Stimulated activated CD8-positive, alpha-beta memory T cell treated with anti-CD3 and anti-CD28 coated beads, Interleukin-15, amount 100 ng/mL, for 24 hours (primary cell): ENCODE data around the gene WWOX.

Experiments used
- DNase-seq: peaks from one replicate; pipeline ENCODE4 v3.0.0-alpha.2; 2020; ENCODE audit warnings: low read depth

The WWOX gene

GRCh38 chr16:78955206-78955605 lies 855.8 kb downstream of the WWOX start:
- no peak for DNase-seq

DNA sequence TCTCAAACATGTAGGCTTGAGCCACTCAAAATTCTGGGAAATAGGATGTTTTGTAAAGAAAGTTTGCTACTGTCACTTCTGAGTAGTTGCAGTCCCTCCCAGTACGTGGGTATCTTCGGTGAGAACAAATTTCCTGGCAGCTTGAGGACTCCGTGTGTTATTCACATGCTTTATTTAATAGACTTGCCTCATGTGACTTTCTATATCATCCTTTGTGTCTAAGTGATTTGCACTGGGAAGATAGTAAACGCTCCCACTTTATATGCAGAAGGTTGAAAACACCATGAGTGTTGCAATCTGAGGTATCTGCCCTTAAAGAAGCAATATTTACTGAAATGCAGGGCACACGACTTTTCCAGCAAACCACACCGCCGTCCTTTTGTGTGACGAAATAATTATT lies 857.4 kb downstream of the WWOX start:
- DNase-seq: no peak

DNA sequence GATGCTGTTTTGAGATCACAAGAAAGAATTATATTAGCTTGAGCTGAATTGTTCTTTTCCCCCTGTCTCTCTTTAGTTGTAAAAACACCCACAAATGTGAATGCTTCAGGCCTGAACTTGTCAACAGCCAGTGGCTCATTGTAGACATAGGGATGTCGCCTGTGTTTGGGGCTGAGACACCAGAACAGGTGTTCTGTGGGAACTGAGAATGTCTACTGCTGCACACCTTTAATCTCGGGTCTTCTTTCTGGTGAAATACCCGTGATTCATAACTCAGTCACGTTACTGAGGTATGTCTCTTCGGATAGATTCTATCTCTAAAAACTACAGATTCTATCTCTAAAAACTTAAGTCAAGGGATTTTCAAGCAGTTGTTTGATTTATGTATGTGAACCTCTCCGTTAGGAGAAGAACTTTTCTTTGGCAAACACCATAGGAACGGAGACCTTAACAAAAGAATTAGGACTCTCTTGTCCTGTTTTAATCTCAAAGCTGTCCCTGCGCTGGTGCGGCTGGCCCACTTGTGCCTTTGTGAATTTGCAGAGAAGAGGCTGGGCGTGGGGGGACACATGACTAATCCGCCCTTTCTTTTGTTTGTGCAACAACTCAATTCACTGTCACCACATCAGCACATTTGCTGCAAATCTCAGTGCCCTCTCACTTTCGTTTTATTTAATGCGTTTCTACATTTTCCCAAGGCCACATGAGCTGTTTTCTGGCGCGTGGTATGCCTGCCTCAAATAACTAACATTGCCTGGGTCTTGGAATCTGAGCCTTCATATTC lies 858.1 kb downstream of the WWOX start:
- DNase-seq: no peak

- DNase-seq: no peak
Observed at GRCh38 chr16:78961464-78961863, 862.0 kb downstream of the WWOX start.

DNA sequence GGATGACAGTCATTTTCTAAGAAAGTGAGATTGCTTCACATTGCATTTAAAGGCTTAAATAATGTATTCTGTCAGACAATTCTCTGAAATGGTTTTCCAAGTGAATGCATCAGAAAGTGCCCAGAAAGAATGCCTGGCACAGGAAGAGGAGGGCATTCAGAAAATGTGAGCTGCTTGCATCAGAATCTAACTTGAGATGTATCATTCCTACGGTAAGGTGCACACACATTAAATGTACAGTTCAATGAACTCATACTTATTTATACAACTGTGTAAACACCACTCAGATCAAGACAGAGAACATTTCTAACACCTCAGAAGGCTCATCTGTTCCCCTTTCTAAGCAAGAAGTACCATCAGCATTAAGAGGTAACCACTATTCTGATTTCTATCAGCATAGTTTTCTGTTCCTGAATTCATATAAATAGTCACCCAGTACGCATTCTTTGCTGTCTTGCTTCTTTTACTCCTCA lies 863.0 kb downstream of the WWOX start:
- no peak for DNase-seq

DNA sequence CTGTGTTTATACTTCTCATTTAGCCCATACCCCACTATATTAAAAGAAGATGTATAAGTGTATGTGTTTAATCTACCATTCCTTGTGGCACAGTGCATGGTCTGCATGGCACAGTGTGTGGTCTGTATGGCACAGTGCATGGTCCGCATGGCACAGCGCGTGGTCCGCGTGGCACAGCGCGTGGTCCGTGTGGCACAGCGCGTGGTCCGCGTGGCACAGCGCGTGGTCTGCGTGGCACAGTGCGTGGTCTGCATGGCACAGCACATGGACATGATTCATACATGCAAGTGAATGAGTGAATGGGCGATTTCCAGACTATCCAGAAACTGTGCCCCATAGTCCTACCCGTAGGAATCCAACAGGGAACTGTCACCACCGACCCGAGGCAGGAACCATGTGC lies 868.5 kb downstream of the WWOX start:
- DNase-seq: no peak

DNA sequence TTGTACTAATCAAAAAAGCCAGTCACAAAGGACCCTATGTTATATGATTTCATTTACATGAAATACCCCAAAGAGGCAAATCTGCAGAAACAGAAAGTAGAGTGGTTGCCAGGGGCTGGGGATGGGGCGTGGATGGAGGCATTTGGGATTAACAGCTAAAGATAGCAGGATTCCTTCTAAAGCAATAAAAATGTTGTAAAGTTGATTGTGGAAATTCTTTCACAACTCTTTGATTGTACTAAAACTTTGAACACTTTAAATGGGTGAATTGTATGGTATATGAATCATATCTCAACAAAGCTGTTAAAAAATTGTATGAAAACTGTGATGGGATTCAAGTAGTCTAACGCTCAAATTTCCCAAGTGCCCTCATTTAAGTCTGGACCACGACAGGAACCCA lies 870.3 kb downstream of the WWOX start:
- no peak for DNase-seq

DNA sequence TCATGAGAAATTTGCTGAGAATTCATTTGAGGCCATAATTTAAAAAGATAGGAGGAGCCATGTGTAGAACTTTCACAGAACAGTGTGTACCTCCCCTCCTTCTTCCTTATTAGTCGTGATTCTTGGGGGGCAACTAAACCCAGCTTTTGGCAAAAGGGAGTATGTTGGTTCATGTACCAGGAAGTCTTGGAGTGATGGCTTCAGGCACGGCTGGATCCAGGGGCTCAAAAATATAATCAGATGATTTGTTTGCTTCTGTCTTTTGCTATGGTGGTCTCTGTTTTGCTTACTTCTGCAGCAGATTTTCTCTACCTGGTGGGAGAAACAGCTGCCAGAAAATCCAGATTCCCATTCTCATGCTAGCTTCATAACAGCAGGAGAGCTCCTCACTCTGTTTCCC lies 871.2 kb downstream of the WWOX start:
- no peak for DNase-seq

DNA sequence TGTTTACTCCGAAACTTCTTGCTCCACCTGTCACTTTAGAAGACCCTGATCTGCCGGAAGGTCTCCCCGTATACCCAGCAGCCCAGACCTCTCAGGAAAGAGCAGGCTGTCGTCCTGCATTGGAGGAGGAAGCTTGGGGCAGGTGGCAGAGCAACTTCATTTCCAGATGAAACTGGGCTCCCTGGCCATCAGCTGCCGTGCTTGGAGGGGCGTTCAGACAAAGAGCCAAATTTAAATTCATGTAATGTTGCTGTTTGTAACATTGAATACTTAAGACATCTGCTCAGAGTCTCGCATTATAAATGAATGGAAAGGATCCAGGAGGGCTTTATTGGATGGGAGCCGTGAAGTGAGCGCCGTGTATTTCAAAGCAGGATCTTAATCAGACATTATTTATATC lies 872.6 kb downstream of the WWOX start:
- no peak for DNase-seq

DNA sequence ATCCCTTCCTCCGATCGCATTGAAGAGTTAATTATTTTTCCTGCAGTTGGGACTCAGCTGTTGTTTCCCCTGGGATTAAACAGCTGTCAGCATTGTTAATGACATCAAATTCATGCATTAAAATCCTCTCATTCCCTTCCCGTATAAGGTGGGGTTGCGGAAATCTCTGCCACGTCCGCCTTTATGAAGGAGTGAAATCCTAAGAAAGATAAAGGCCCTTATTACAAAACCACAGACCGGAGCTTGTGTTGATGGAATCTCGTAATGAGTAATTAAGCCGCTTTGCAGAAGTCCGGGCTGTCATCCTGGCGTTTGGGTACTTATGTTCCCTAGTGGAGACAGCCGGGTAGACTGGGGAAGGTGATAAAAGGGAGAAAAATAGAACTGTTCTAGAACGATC lies 873.5 kb downstream of the WWOX start:
- DNase-seq: no peak

DNA sequence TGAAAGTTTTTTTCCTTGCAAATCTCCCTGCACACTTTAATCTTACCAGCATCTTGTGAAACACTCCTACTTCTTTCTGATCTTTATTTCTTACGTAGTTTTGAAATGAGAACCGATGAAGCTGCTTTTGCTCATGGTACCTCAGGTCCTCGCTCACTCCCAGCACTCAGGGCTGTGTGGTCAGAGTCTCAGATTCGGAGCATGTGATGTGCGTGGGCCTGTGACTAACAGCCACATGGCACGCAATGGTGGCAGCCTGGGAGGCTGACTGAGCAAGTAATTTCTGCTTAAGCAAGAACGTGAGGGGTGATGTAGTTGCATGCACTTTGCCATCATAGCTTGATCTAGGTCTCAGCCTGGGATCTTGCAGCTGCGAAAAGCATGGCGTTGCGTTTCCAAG lies 876.8 kb downstream of the WWOX start:
- no peak for DNase-seq

- no peak for DNase-seq
Observed at GRCh38 chr16:78980825-78981224, 881.4 kb downstream of the WWOX start.

GRCh38 chr16:78982096-78982744 lies 882.8 kb downstream of the WWOX start:
- no peak for DNase-seq

DNA sequence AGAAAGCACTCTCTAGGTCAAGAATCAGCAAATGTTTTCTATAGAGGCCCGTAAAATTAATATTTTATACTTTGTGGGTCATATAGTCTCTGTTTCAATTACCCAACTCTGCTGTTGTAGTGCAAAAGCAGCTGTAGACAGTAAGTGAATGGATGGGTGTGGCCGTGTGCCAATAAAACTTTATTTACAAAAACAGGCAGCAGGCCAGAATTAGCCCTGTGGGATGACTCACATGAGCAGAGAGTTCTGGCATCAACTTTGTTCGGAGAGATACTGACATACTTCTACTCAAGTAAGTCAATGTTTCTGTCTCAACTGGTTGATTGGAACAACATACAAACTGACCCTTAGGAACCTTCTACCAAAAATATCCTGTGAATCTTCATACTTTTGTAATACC lies 884.9 kb downstream of the WWOX start:
- no peak for DNase-seq

DNA sequence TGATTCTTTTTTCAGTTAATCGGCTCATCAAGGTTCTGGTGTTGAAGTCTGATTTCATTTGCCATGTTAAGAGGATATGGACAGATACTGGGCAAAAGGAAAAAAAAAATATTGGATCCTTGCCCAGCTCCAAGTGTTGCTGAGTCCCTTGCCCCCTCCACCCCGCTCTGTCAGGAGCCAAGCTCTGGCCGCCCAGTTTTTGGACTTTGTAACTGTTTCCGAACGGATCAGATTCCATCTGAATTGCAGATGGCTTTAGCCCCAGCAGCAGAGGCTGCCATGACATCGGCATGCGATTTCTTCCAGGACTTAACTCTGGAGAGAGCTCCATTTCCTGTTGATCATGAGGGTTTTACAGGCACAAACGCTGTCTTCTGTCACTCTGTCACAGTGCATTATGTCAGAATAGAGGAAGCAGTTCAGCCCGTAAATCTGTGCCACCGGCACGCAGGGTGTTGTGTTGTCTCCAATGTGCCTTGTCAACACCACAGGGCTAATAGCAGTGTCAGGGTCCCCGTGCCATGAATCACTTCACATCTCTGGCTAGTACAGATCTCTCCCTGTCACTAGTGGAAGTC lies 885.5 kb downstream of the WWOX start:
- DNase-seq: no peak

DNA sequence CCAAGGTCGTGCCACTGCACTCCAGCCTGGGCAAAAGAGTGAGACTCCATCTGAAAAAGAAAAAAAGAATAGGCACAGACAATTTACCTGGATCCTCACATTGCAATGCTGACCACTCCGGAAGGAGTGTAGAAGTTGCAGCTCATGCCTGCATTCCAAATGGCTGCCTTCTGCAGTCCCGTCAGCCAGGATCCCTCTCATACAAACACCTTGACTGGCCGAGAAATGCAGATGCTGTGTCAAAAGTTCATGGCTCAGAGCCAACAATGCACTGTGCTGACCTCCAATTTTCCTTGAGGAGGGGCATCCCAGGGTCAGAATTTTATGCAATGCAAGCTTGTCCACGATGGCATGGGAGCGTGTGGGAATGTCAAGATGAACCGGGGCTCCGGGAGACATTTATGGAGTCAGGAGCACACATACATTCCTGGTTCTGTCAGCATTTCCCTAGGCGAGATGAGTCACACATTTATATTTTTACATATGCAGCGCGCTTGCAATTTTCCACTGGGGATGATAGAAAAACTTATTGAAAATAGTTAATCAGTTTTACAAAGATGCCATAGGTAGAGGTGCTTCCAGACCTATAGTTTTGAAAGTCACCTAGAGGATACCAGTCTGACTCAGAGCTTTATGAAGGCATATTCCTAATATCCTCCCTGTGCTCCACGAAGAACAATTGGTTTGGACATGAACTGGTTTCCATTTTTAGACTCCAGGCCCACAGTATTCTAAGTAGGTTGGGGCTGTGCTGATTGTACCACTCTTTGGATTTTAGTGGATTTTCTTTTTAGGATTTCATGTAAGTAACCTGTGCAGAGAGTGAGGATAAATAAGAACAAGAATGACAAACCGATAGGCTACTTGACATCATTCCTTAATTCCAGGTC lies 886.5 kb downstream of the WWOX start:
- DNase-seq: no peak

DNA sequence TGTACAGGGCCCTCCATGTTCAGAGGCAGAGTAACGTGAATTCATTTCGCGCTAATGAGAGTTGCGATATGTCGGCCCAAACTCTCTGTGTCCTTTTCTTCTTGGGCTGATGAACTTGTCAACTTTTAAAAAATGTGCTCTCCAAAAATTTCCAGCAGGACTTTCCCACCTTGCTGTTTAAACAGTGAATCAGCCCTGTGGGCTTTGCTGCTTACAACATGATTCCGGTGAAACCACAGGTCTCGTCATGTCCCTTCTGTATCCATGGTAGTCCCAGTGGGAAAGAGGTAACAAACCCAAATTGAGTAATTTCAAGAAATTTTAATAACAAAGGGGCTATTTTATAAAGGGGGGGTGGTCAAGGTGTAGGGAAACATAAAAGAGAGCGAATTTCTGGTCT lies 888.2 kb downstream of the WWOX start:
- no peak for DNase-seq

DNA sequence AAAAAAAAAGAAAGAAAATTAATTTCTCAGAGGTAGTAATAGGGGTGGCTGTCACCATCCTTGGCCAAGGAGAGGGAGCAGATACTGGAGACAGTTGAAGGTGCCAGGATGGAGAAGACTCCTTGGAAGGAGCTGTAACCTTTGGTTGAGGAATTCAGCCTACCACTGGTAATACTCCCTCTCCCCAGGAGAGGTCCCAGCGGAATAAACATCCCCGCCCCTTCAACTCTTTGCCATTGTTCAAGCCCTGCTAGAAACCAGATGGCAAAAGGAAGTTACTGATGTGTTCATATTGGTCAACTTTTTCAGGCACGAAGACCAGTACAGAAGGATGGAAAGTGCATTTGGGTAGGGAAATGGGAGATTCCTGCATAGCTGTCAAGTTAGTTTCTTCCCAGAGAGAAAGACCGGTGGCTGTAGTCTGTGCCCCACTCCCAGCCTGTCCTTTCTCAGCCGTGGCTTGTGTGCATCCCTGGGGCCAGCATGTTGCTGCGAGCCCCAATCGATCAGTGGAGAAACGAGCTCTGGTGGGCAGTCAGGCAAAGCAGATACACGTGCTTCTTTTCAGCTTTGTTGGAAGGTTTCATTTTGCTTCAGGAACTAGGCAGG lies 889.0 kb downstream of the WWOX start:
- no peak for DNase-seq

DNA sequence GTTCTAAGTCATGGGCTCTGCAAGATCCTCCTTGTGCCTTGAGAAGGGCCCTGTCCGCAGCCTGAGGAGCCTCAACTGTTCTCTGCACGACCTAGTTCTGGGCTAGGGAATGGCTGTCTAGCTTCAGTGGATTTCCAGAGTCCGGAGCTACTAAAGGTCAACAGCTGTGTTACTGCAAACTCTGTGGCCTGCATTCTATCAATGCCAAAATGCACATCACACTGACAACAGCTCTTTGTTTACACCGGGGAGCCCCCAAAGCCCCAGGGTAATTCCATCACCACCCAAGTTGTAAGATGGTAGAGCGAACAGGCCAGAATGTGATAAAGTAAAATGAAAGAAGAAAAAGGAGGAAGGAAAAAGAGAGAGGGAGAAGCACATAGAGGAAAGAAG lies 890.9 kb downstream of the WWOX start:
- DNase-seq: no peak

DNA sequence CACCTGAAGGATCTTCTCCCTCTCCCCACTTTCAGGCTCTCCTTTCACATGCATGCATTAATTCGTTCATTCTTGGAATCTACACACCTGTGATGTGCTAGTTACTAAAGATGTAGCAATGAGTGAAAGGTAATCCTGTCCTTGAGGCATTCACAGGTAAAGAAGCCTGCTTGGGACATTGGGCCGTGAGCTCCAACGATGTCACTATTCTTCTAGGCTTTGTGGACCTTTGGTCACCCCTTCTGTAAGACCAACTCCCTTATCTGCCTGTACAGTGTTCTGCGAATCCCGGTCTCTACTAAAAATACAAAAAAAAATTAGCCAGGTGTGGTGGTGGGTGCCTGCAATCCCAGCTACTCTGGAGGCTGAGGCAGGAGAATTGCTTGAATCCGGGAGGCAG lies 892.5 kb downstream of the WWOX start:
- no peak for DNase-seq

- no peak for DNase-seq
Observed at GRCh38 chr16:78993346-78993745, 893.9 kb downstream of the WWOX start.

- no peak for DNase-seq
Observed at GRCh38 chr16:78994135-78994745, 894.8 kb downstream of the WWOX start.
